Right lobe of liver (tissue), 6 donors: ENCODE measurements around the gene ATG5. TPM values are rescaled to one million over a fixed set of nuclear protein-coding genes. Genes with fewer than 3 reads are reported as not detected.

ENCODE experiments used
- ATAC-seq, 4 donors: fragments of 200-7000 bp; cut with Tn5 transposase; one replicate each; pipeline ENCODE4 v1.9.1; 2020; ENCODE audit warnings: mild to moderate bottlenecking in 4 of 4, moderate library complexity in 4 of 4
- DNase-seq, 3 donors: peaks; one replicate each; pipeline ENCODE4 v3.0.0-alpha.2; 2020
- H3K27ac ChIP-seq, 3 donors: fragments of 200-600 bp; one replicate each; pipeline ENCODE4 v1.8.0; 2022
- H3K27me3 ChIP-seq, 2 donors: fragments of 200-600 bp; one replicate each; pipeline ENCODE4 v1.8.0; 2022
- H3K36me3 ChIP-seq, 4 donors: fragments of 200-600 bp; sonication (generic) in 1 of 4; one replicate each; pipeline versions ENCODE4 v1.5.1 to v1.8.0; 2017 to 2022; ENCODE audit warnings: control low read depth in 1 of 4
- H3K4me1 ChIP-seq, 4 donors: fragments of 200-600 bp; sonication (generic) in 1 of 4; one replicate each; pipeline versions ENCODE4 v1.5.1 to v1.8.0; 2017 to 2022; ENCODE audit warnings: control low read depth in 1 of 4
- H3K4me3 ChIP-seq, 3 donors: fragments of 200-600 bp; one replicate each; pipeline ENCODE4 v1.8.0; 2022
- H3K9me3 ChIP-seq, 4 donors: fragments of 200-600 bp; sonication (generic) in 1 of 4; one replicate each; pipeline versions ENCODE4 v1.5.1 to v1.8.0; 2017 to 2022; ENCODE audit warnings: control low read depth in 1 of 4
- POLR2A ChIP-seq: fragments of 450-650 bp; IDR thresholded peaks from one replicate; pipeline ENCODE4 v1.6.1; 2017; ENCODE audit warnings: antibody characterized with exemption, mild to moderate bottlenecking
- WGBS: methylation state at CpG from one replicate; pipeline ENCODE4 v1.1.6; 2018; ENCODE audit warnings: low coverage, low lambda C conversion rate; ENCODE audit not compliant: insufficient coverage; ENCODE audit errors: missing lambda C conversion rate; 5-methylcytosine and 5-hydroxymethylcytosine counted together
- intact Hi-C, 2 donors: fragments of 100-400 bp; cut with DNase I; formaldehyde crosslinking; loops; one replicate each; pipeline versions ENCODE4 v1.11.2 to v1.14.1; 2022
- total RNA-seq, 6 experiments: library from RNA; depleted of rRNA in 2 of 6; stranded (reverse); fragments of >200 nt in 2 of 6; fragmentation: NEBNext Ultra II Directional in 3 of 6; extraction: Animal tissue kit (Norgen Biotek cat#: 25700) in 3 of 6; gene quantifications; one replicate each; pipeline versions ENCODE4 v1.1.0 to v1.2.4, GENCODE V29; 2016 to 2023
- TF ChIP-seq, protein P1 (sequence below), 4 donors: fragments of 200-600 bp in 3 of 4; fragments of 450-650 bp in 1 of 4; IDR thresholded peaks; one replicate each; pipeline versions ENCODE4 v1.5.1 to v1.8.0; 2016 to 2022; ENCODE audit warnings: antibody characterized with exemption in 4 of 4, mild to moderate bottlenecking in 2 of 4
- donor health status: DM: no; HTN: yes; CAD: no.
- donor health status: DM: no; HTN: no; CAD: no.
- donor health status: DM: no; HTN: no; CAD: no.
- donor health status: DM: no; HTN: yes; CAD: no.
- donor health status: DM: no; HTN: yes; CAD: no.

The ATG5 gene
- total RNA-seq, 6 experiments from 2014 or later, result 12.8 to 27.8 (median 16.3) TPM

DNA sequence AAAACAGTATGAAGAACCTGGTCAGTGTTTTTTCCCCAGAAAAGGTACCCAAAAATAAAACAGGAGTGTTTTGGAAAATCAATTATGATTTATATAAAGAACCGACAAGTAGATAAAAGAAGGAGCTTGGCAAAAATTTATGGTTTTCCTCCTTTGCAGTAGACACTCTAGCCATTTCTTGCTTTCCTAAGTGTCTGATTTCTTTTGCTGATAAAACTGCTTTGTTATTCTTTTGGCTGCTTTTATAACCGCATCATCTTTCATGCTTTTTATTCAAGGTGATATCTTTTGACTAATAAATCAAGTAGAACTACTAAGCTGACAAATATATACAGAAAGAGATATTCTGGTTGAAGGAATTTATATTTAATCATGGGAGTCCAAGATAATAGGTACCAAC lies 16.6 kb downstream of the ATG5 start:
- TF ChIP-seq, protein P1, sequence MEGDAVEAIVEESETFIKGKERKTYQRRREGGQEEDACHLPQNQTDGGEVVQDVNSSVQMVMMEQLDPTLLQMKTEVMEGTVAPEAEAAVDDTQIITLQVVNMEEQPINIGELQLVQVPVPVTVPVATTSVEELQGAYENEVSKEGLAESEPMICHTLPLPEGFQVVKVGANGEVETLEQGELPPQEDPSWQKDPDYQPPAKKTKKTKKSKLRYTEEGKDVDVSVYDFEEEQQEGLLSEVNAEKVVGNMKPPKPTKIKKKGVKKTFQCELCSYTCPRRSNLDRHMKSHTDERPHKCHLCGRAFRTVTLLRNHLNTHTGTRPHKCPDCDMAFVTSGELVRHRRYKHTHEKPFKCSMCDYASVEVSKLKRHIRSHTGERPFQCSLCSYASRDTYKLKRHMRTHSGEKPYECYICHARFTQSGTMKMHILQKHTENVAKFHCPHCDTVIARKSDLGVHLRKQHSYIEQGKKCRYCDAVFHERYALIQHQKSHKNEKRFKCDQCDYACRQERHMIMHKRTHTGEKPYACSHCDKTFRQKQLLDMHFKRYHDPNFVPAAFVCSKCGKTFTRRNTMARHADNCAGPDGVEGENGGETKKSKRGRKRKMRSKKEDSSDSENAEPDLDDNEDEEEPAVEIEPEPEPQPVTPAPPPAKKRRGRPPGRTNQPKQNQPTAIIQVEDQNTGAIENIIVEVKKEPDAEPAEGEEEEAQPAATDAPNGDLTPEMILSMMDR (IDR thresholded peaks at IDR 0.05), result no peak
- no peak for TF ChIP-seq POLR2A
- no peaks in the 10 kb centered on the region for H3K9me3 ChIP-seq
- no peak overlapping the region for H3K27ac ChIP-seq
- no peak for DNase-seq
- 92% methylated on average over 2 of the region's 2 CpGs for WGBS
- ATAC-seq, result no peak
- intact Hi-C loops, result no loop called here
- no peak overlapping the region for H3K4me3 ChIP-seq
- H3K27me3 ChIP-seq, result no peaks in the 10 kb centered on the region
- peaks cover 0 to 10% (median 0%) of the 10 kb centered on the region in 4 donors for H3K36me3 ChIP-seq
- H3K4me1 ChIP-seq, result peaks cover 0 to 11% (median 5%) of the 10 kb centered on the region in 4 donors

DNA sequence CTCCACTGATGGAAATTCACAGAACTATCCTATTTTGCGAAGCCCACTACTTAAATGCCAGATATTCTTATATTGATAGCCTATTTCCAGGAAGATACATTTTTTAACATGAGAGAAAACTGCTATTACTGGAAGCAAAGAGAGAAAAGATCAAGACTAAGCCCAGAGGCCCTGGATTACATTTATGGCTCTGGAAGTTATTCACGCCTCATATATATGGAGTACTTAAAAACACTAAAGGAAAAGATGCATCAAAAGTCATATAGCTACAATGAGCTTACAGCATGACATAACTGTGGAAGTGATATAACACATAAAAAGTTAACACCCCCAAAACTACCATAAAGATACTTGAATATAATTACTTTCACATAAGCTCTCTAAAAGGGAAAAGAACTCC lies 19.8 kb downstream of the ATG5 start:
- ATAC-seq (no peak), DNase-seq (no peak)
- TF ChIP-seq POLR2A, result no peak
- TF ChIP-seq, protein P1 (IDR thresholded peaks at IDR 0.05), result no peak
- Histone ChIP-seq H3K4me1 (peaks cover 0 to 19% (median 7%) of the 10 kb centered on the region in 4 donors), H3K4me3 (no peak overlapping the region), H3K9me3 (no peaks in the 10 kb centered on the region), H3K27ac (no peak overlapping the region), H3K36me3 (peaks cover 0 to 10% (median 0%) of the 10 kb centered on the region in 4 donors), H3K27me3 (no peaks in the 10 kb centered on the region)
- WGBS, result 100% methylated on average over 2 of the region's 2 CpGs
- intact Hi-C loops, result no loop called here

DNA sequence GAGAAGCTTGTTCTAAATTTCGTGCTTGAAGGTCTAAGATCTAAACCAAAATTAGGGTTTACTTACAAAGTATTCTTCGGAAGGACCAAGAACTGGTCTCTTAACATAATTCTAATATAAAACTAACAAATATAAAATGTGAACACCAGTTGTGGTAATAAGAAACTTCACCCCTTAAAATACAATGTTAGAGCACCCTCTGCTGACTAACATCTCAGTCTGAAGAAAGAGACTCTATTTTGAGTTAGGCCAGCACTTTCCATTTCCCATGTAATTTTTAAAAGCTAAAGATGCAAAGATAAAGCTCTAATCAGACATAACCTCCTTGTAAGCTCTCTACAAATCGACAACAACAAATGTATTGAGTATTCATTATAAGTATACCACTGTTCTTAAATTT lies 24.6 kb downstream of the ATG5 start:
- no peak for TF ChIP-seq POLR2A
- TF ChIP-seq, protein P1 (IDR thresholded peaks at IDR 0.05), result peak; percentile 52 to 60 (median 54)
- Histone ChIP-seq H3K4me3 (no peak overlapping the region), H3K27me3 (no peaks in the 10 kb centered on the region), H3K9me3 (no peaks in the 10 kb centered on the region), H3K36me3 (no peaks in the 10 kb centered on the region), H3K4me1 (peaks cover 0 to 24% (median 4%) of the 10 kb centered on the region in 4 donors), H3K27ac (no peak overlapping the region)
- intact Hi-C loops, result no loop called here
- peak; percentile 65 to 88 (median 79) for ATAC-seq
- no peak for DNase-seq
- WGBS, result 40% methylated on average over 3 of the region's 3 CpGs

DNA sequence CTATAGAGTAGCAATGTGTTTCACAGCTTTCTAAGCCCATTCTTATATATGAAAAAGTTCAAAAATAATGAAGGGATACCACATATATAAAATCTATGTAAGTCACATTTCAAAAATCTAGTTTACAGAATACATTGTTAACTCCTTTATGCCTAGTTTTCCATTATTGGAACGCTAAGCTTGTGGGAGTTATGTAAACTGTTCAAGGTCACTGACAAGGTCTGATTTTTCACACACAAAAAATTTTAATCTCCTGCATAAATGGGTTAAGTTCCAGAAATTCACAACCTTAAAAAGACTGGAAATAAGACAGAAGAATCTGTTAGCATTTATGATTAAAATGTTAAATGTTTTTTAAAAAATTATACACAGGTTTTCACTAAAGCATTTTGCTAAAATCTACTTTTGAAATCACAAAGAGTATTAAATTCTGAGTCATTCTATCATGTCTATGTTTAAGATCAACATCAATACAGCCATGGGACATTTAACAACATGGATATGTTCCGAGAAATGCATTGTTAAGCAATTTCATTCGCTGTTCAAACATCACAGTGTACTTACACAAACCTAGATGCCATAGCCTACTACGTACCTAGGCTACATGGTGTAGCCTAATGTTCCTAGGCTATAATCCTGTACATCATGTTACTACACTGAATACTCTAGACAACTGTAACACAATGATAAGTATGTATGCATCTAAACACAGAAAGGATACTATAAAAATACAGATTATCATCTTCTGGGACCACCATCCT lies 25.4 kb downstream of the ATG5 start:
- H3K4me1 ChIP-seq, result peaks cover 0 to 24% (median 4%) of the 10 kb centered on the region in 4 donors
- H3K27me3 ChIP-seq, result no peaks in the 10 kb centered on the region
- TF ChIP-seq, protein P1 (IDR thresholded peaks at IDR 0.05), result no peak
- no peak for TF ChIP-seq POLR2A
- no peak for DNase-seq
- ATAC-seq, result peak; percentile 65 to 79 (median 74)
- no peaks in the 10 kb centered on the region for H3K9me3 ChIP-seq
- H3K27ac ChIP-seq, result no peak overlapping the region
- no peaks in the 10 kb centered on the region for H3K36me3 ChIP-seq
- intact Hi-C loops, result no loop called here
- H3K4me3 ChIP-seq, result no peak overlapping the region
- WGBS, result 46% methylated on average over 4 of the region's 4 CpGs
